Naive B cell (primary cell): Measurements from ENCODE around the gene MLIP. TPM values are rescaled to one million over a fixed set of nuclear protein-coding genes. Genes with fewer than 3 reads are reported as not detected.

ENCODE experiments used
- ATAC-seq, 2 donors: fragments of 150-1000 bp; cut with Tn5 transposase; 2 replicates each; pipeline ENCODE4 v1.10.0; 2021; ENCODE audit warnings: low read depth in 2 of 2, mild to moderate bottlenecking in 2 of 2, moderate library complexity in 2 of 2
- DNase-seq: peaks from one replicate; pipeline ENCODE4 v3.0.0; 2022
- H3K27ac Mint-ChIP-seq, 6 donors: one replicate each; pipeline ENCODE4 v1.8.0; 2020 to 2022; ENCODE audit warnings: mild to moderate bottlenecking in 6 of 6, mixed read lengths in 6 of 6, moderate library complexity in 5 of 6, inconsistent platforms in 2 of 6
- H3K27me3 Mint-ChIP-seq, 3 donors: one replicate each; pipeline ENCODE4 v1.8.0; 2021 to 2022; ENCODE audit warnings: mixed read lengths in 3 of 3, mild to moderate bottlenecking in 1 of 3
- H3K36me3 Mint-ChIP-seq, 2 donors: one replicate each; pipeline ENCODE4 v1.8.0; 2020 to 2022; ENCODE audit warnings: mixed read lengths in 2 of 2, inconsistent platforms in 1 of 2, mild to moderate bottlenecking in 1 of 2
- H3K4me1 Mint-ChIP-seq, 3 donors: one replicate each; pipeline ENCODE4 v1.8.0; 2020 to 2022; ENCODE audit warnings: mixed read lengths in 3 of 3, inconsistent platforms in 1 of 3, mild to moderate bottlenecking in 1 of 3, moderate library complexity in 1 of 3
- H3K4me3 Mint-ChIP-seq, 8 donors: one replicate each; pipeline ENCODE4 v1.8.0; 2020 to 2022; ENCODE audit warnings: mild to moderate bottlenecking in 8 of 8, mixed read lengths in 8 of 8, moderate library complexity in 8 of 8, inconsistent platforms in 2 of 8
- H3K9me3 Mint-ChIP-seq, 7 donors: one replicate each; pipeline ENCODE4 v1.8.0; 2020 to 2022; ENCODE audit warnings: mixed read lengths in 7 of 7, mild to moderate bottlenecking in 5 of 7, inconsistent platforms in 2 of 7, moderate library complexity in 1 of 7
- polyA plus RNA-seq, 6 donors: library from polyadenylated mRNA; unstranded; fragments of 300-500 nt; fragmentation: Illumina TruSeq; gene quantifications; one replicate each; pipeline ENCODE4 v1.2.3, GENCODE V29; 2021; ENCODE audit warnings: low read depth in 6 of 6

Gene MLIP
- polyA plus RNA-seq, 6 donors from 2014 or later = not detected

GRCh38 chr6:54103497-54103896 lies 7.7 kb upstream of the MLIP start:
- no peaks in the 10 kb centered on the region for H3K36me3 Mint-ChIP-seq
- ATAC-seq (no peak), DNase-seq (no peak)
- H3K27me3 Mint-ChIP-seq = no peaks in the 10 kb centered on the region
- no peak overlapping the region for H3K4me3 Mint-ChIP-seq
- H3K9me3 Mint-ChIP-seq = peaks cover 0 to 3% (median 0%) of the 10 kb centered on the region in 7 donors
- no peaks in the 10 kb centered on the region for H3K4me1 Mint-ChIP-seq
- no peak overlapping the region for H3K27ac Mint-ChIP-seq

DNA sequence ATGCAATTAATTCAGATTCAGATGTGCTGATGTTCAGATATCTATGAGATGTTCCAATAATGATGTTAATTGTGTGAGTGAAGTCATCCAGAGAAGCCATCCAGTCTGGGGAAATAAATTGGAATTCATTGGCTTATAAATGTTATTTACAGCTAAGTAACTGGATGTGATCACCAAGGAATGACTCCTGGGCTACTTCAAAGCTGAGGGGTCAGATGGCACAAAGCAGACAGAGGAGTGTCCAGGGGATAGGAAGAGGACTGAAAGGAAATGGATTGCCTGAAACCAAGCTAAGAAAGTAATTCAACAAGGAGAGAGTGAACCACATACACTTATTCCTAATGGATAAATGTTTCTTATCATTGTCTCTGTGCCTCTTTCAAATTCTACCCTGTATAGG lies 4.5 kb upstream of the MLIP start:
- no peaks in the 10 kb centered on the region for H3K4me1 Mint-ChIP-seq
- no peaks in the 10 kb centered on the region for H3K27me3 Mint-ChIP-seq
- H3K36me3 Mint-ChIP-seq = no peaks in the 10 kb centered on the region
- no peak overlapping the region for H3K27ac Mint-ChIP-seq
- H3K9me3 Mint-ChIP-seq = peaks cover 0 to 4% (median 1%) of the 10 kb centered on the region in 7 donors
- ATAC-seq = no peak
- no peak for DNase-seq
- H3K4me3 Mint-ChIP-seq = no peak overlapping the region

GRCh38 chr6:54107470-54108090 lies 3.7 kb upstream of the MLIP start:
- Mint-ChIP-seq H3K36me3 (no peaks in the 10 kb centered on the region), H3K4me1 (no peaks in the 10 kb centered on the region), H3K27me3 (no peaks in the 10 kb centered on the region), H3K9me3 (peaks cover 0 to 4% (median 1%) of the 10 kb centered on the region in 7 donors), H3K27ac (no peak overlapping the region), H3K4me3 (no peak overlapping the region)
- DNase-seq (no peak), ATAC-seq (no peak)

DNA sequence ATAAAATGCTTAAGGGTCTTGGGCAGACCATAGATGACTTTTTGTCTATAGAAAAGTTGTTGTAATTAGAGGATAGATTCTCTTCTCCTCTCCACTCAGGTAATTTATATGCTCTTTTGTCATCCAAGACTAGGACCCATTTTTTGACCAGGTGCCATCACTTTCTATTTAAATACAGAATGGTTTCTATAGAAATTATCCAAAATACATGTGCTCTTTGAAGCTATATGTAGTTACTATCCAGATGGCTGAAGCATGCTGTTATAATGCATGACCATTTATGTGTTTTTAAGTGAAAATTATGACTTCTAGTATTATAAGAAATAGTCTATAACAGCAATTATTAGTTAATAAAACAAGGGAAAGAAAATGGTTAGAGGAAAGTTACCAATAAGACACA lies 3.0 kb upstream of the MLIP start:
- no peak for DNase-seq
- no peaks in the 10 kb centered on the region for H3K27me3 Mint-ChIP-seq
- ATAC-seq = no peak
- H3K9me3 Mint-ChIP-seq = peaks cover 0 to 4% (median 1%) of the 10 kb centered on the region in 7 donors
- no peaks in the 10 kb centered on the region for H3K36me3 Mint-ChIP-seq
- H3K4me1 Mint-ChIP-seq = no peaks in the 10 kb centered on the region
- no peak overlapping the region for H3K27ac Mint-ChIP-seq
- no peak overlapping the region for H3K4me3 Mint-ChIP-seq

GRCh38 chr6:54109586-54109985 lies 1.7 kb upstream of the MLIP start:
- H3K36me3 Mint-ChIP-seq = no peaks in the 10 kb centered on the region
- H3K27ac Mint-ChIP-seq = peak overlapping the region in 1 of 6 donors; percentile 74
- peaks cover 0 to 4% (median 1%) of the 10 kb centered on the region in 7 donors for H3K9me3 Mint-ChIP-seq
- H3K4me3 Mint-ChIP-seq = no peak overlapping the region
- ATAC-seq (no peak), DNase-seq (no peak)
- H3K4me1 Mint-ChIP-seq = no peaks in the 10 kb centered on the region
- no peaks in the 10 kb centered on the region for H3K27me3 Mint-ChIP-seq

DNA sequence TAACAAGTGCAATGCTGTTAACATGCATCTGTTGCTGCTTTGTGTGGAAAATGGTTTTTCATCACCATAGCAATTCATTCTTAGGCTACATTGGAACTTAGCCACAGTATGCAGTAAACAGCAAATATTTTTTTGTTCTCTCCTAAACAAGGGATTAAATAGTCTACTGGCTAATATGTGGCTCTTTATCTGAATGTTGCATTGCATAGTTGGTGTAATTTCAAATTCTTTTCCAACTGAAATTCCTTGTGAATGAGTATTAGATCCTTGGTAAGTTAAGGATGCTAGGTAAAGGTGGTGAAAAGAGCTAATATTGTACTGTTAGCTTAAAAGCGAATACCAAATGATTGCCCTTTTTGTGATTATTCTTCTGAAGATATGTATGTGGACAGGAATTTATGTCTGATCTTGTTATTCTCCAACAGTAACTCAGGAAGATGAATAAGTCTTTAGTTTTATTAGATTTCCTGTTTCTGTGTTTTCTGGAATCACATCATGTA lies 958 bp downstream of the MLIP start:
- H3K9me3 Mint-ChIP-seq = peaks cover 0 to 14% (median 1%) of the 10 kb centered on the region in 7 donors
- no peak overlapping the region for H3K4me3 Mint-ChIP-seq
- H3K36me3 Mint-ChIP-seq = no peaks in the 10 kb centered on the region
- H3K27ac Mint-ChIP-seq = no peak overlapping the region
- ATAC-seq (no peak), DNase-seq (no peak)
- no peaks in the 10 kb centered on the region for H3K4me1 Mint-ChIP-seq
- no peaks in the 10 kb centered on the region for H3K27me3 Mint-ChIP-seq

DNA sequence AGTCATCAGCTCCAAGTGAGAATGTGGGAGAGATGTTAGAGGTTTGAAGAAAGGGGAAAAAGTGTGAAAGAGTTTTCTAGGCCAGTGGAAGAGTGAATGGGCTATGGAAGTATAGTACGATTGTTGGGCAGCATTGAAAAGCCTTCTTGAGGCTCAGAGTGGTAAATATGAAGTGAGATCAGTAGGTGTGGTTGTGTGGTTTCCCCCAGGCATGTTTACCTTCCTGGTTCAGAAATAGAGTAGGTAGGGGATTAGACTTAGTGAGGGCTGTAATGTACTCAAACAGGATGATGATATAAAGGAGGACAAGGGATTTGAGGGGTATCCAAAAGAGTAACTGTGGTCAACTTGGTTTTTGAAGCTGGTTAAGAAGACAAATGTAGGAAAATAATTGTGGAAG lies 3.7 kb downstream of the MLIP start:
- no peaks in the 10 kb centered on the region for H3K4me1 Mint-ChIP-seq

GRCh38 chr6:54115966-54116365 lies 4.7 kb downstream of the MLIP start:
- ATAC-seq = no peak
- no peaks in the 10 kb centered on the region for H3K27me3 Mint-ChIP-seq
- H3K9me3 Mint-ChIP-seq = peaks cover 0 to 13% (median 4%) of the 10 kb centered on the region in 7 donors
- no peak overlapping the region for H3K27ac Mint-ChIP-seq
- no peak for DNase-seq
- no peaks in the 10 kb centered on the region for H3K36me3 Mint-ChIP-seq
- no peak overlapping the region for H3K4me3 Mint-ChIP-seq
- H3K4me1 Mint-ChIP-seq = no peaks in the 10 kb centered on the region

More for the DNA sequence above, 3.7 kb downstream of the MLIP start:
- Mint-ChIP-seq H3K9me3 (peaks cover 0 to 9% (median 3%) of the 10 kb centered on the region in 7 donors), H3K27ac (no peak overlapping the region), H3K27me3 (no peaks in the 10 kb centered on the region), H3K4me3 (no peak overlapping the region), H3K36me3 (no peaks in the 10 kb centered on the region)
- ATAC-seq = no peak
- DNase-seq = no peak

- DNase-seq (no peak), ATAC-seq (no peak)
- Mint-ChIP-seq H3K9me3 (peaks cover 0 to 13% (median 4%) of the 10 kb centered on the region in 7 donors), H3K27ac (no peak overlapping the region), H3K36me3 (no peaks in the 10 kb centered on the region), H3K4me3 (no peak overlapping the region), H3K27me3 (no peaks in the 10 kb centered on the region), H3K4me1 (no peaks in the 10 kb centered on the region)
Measured at GRCh38 chr6:54118117-54118516, 6.9 kb downstream of the MLIP start.

DNA sequence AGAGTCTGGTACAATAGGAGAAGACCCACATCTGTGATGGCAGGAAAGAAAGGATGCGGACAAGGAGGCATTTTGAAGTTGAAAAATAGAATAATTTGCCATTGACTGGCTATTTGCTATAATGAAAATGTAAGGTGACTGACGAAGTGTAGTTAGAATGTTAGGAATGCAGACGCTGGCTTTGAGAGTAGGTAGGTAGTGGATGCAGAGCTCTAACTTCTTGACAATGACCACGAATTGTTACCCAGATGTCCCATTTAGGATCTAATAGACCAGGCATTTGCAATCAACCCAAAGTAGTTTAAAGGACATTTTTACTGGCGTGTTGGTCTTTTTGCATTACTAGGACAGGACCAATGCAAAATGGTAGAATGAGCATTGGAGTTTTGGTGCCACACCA lies 14.2 kb downstream of the MLIP start:
- H3K4me1 Mint-ChIP-seq = no peaks in the 10 kb centered on the region
- no peaks in the 10 kb centered on the region for H3K27me3 Mint-ChIP-seq
- no peak overlapping the region for H3K27ac Mint-ChIP-seq
- no peak overlapping the region for H3K4me3 Mint-ChIP-seq
- peaks cover 0 to 4% (median 2%) of the 10 kb centered on the region in 7 donors for H3K9me3 Mint-ChIP-seq
- ATAC-seq (no peak), DNase-seq (no peak)
- H3K36me3 Mint-ChIP-seq = no peaks in the 10 kb centered on the region

DNA sequence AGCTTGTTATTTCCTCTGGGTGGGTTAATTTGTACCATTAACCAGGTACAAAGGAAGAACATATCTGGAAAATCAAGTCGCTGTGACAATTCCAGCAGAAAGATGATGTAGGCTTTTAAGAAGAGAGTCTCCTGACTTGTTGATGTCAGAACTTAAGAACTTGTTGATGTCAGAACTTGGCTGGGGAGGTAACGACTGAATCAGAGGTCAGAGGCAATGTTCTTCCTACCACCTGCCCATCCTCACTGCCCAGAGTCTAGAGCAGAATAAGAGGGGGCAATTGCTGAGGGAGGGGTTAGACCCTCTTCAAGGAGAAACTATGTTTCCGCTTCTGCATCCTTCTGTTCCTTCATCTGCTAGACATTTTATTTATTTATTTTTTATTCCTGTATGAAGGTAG lies 18.9 kb downstream of the MLIP start:
- DNase-seq = no peak
- no peak for ATAC-seq
- H3K4me3 Mint-ChIP-seq = no peak overlapping the region
- H3K27me3 Mint-ChIP-seq = peaks cover 0 to 5% (median 0%) of the 10 kb centered on the region in 3 donors
- H3K9me3 Mint-ChIP-seq = peaks cover 0 to 9% (median 0%) of the 10 kb centered on the region in 7 donors
- H3K4me1 Mint-ChIP-seq = no peaks in the 10 kb centered on the region
- no peaks in the 10 kb centered on the region for H3K36me3 Mint-ChIP-seq
- no peak overlapping the region for H3K27ac Mint-ChIP-seq

DNA sequence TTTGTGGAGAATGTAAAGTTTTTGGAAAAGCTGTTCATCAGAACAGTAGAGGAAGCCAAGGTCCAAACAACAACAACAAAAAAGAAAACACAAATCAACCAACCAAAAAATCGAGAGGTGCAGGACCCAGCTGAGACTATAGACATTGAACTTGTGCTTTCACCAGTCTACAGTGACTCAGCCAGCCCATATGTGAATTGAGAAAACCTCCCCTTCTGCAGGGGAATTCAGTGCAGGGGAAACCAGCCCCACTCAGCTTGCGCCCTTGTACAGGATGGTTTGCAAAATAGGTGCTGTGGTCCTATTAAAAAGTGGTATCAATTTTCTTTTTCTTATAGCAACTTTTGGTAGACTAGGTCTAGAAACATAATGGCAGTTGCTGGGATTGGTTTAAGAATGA lies 21.3 kb downstream of the MLIP start:
- no peak for ATAC-seq
- Mint-ChIP-seq H3K27ac (no peak overlapping the region), H3K4me3 (no peak overlapping the region), H3K36me3 (peaks cover 4 to 5% of the 10 kb centered on the region in 2 donors), H3K27me3 (peaks cover 0 to 5% (median 0%) of the 10 kb centered on the region in 3 donors), H3K9me3 (peaks cover 0 to 17% (median 4%) of the 10 kb centered on the region in 7 donors), H3K4me1 (no peaks in the 10 kb centered on the region)
- no peak for DNase-seq

DNA sequence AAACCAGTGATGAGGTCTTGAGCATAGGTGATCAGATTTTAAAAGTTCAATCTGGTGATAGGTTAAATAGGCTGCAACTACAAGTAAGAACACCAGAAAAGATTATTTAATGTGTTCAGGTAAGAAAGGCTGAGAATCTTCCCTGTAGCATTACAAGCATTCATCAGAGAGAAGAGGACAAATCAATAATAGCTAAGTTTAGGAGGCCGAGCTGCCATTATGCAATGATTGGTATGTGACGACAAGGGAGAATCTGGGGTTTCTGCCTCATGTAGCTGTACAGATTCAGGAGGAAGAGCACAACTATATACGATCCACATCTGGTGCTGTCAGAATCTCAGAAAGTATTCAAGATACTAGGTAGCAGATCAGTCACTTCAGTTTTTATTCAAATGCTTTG lies 21.9 kb downstream of the MLIP start:
- Mint-ChIP-seq H3K36me3 (peaks cover 5 to 7% of the 10 kb centered on the region in 2 donors), H3K9me3 (peaks cover 0 to 22% (median 4%) of the 10 kb centered on the region in 7 donors), H3K27ac (no peak overlapping the region), H3K4me1 (no peaks in the 10 kb centered on the region), H3K27me3 (peaks cover 0 to 5% (median 0%) of the 10 kb centered on the region in 3 donors), H3K4me3 (no peak overlapping the region)
- DNase-seq (no peak), ATAC-seq (no peak)

DNA sequence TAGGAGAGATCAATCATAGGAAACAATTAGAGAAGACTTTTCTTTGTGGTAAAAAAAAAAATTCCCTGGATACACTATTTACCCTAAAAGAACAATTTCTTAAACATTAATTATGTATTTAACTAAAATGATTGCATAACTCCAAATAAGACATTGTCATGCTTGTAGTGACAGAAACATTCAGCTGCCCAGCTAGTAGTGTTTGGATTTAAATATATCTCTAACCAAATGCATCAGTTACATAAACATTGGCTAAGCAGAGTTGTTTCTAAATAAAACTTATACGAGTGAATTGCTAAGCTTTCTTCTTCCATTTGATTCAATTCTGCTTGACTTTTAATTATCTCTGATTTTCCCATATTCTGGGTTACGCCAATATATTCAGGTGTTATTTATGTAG lies 23.7 kb downstream of the MLIP start:
- Mint-ChIP-seq H3K27me3 (peaks cover 0 to 5% (median 0%) of the 10 kb centered on the region in 3 donors), H3K4me1 (no peaks in the 10 kb centered on the region), H3K4me3 (no peak overlapping the region), H3K27ac (no peak overlapping the region), H3K36me3 (peaks cover 5 to 7% of the 10 kb centered on the region in 2 donors), H3K9me3 (peaks cover 0 to 22% (median 4%) of the 10 kb centered on the region in 7 donors)
- no peak for ATAC-seq
- DNase-seq = no peak
